ENCODE measurements around the gene ZNF160. TPM values are rescaled to one million over a fixed set of nuclear protein-coding genes. Genes with fewer than 3 reads are reported as not detected.

The ZNF160 gene
- polyA plus RNA-seq, 1 of the 3 experiments (the other 2 are of a cell fraction), result 10.1 TPM

GRCh38 chr19:53082929-53083328, 20.3 kb downstream of the ZNF160 start:
- no peak overlapping the region for H3K9ac ChIP-seq
- no peak overlapping the region for H2AFZ ChIP-seq (ENCODE audit: low read depth)
- no peaks in the 10 kb centered on the region for H3K4me1 ChIP-seq (ENCODE audit: control insufficient read depth in 1 of 2, insufficient read depth in 2 of 2, low read depth in 1 of 2, low read length in 1 of 2)
- no peak overlapping the region for H3K27ac ChIP-seq (ENCODE audit: low read depth in 2 of 2, low read length in 1 of 2)
- TF ChIP-seq RXRA (IDR thresholded peaks at IDR 0.05; ENCODE audit: borderline replicate concordance, low read depth) (no peak), POLR2AphosphoS5 (IDR thresholded peaks at IDR 0.05; ENCODE audit: low read depth, low read length) (no peak), EP300 (IDR thresholded peaks at IDR 0.05; ENCODE audit: borderline replicate concordance in 1 of 2, low read depth in 1 of 2, low read length in 1 of 2) (no peak), RCOR1 (IDR thresholded peaks at IDR 0.05; ENCODE audit: low read length) (no peak), GATA2 (CRISPR knock-in tag; IDR thresholded peaks at IDR 0.05) (no peak), SMC3 (IDR thresholded peaks at IDR 0.05; ENCODE audit: low read depth, low read length) (no peak), ZBTB33 (IDR thresholded peaks at IDR 0.05; ENCODE audit: borderline replicate concordance, low read depth) (no peak), NRF1 (IDR thresholded peaks at IDR 0.05; ENCODE audit: low read depth, low read length) (no peak), ELF1 (IDR thresholded peaks at IDR 0.05) (no peak), TAF1 (IDR thresholded peaks at IDR 0.05; ENCODE audit: borderline replicate concordance, low read depth, low read length) (no peak), MEF2A (IDR thresholded peaks at IDR 0.05; ENCODE audit: borderline replicate concordance, low read depth) (no peak), TEAD4 (IDR thresholded peaks at IDR 0.05; ENCODE audit: borderline replicate concordance, insufficient read depth) (no peak), CHD2 (IDR thresholded peaks at IDR 0.05; ENCODE audit: low read length, partially characterized antibody) (no peak), USF2 (IDR thresholded peaks at IDR 0.05; ENCODE audit: borderline replicate concordance, low read depth, low read length) (no peak), MAX (IDR thresholded peaks at IDR 0.05; ENCODE audit: low read depth) (no peak), USF1 (IDR thresholded peaks at IDR 0.05; ENCODE audit: borderline replicate concordance, low read depth) (no peak), RFX5 (IDR thresholded peaks at IDR 0.05; ENCODE audit: low read length) (no peak), IRF3 (IDR thresholded peaks at IDR 0.05; ENCODE audit: low read depth, low read length) (no peak), FOSL2 (IDR thresholded peaks at IDR 0.05; ENCODE audit: borderline replicate concordance, low read depth) (no peak), CTCF (IDR thresholded peaks at IDR 0.05) (no peak)
- no peaks in the 10 kb centered on the region for H3F3A ChIP-seq (replicated peaks; ENCODE audit: insufficient read depth)
- H3K27me3 ChIP-seq (ENCODE audit: insufficient read depth), result no peaks in the 10 kb centered on the region
- H4K20me1 ChIP-seq (ENCODE audit: insufficient read depth), result no peaks in the 10 kb centered on the region
- POLR2A ChIA-PET, result no interaction called here
- H3K9me3 ChIP-seq, result peaks cover 6% of the 10 kb centered on the region; the same call in 1 of the 2 replicates
- 88% methylated on average over 3 of the region's 3 CpGs for WGBS (ENCODE audit: low lambda C conversion rate)
- peaks cover 45 to 55% of the 10 kb centered on the region in 2 experiments for H3K36me3 ChIP-seq (replicated peaks in 1 of 2; ENCODE audit: control insufficient read depth in 1 of 2, insufficient read depth in 2 of 2, low read length in 1 of 2)
- H3K4me2 ChIP-seq, result no peak overlapping the region
- no peak overlapping the region for H3K4me3 ChIP-seq (ENCODE audit: low read depth in 2 of 2, low read length in 1 of 2)
- H3K79me2 ChIP-seq (ENCODE audit: insufficient read depth), result peaks cover 27% of the 10 kb centered on the region; the same call in 1 of the 2 replicates
- CTCF ChIA-PET, result no interaction called here
- DNase-seq, result no peak
- no peaks in the 10 kb centered on the region for H3K9me2 ChIP-seq

Data from SK-N-SH (cell line).